Measurements from ENCODE around the gene RHOXF1.
"Not testable (repeated sequence)": the region's sequence is repeated elsewhere in the genome, so short reads cannot be mapped to it uniquely, and the experiment has no call there.

Gene RHOXF1

GRCh38 chrX:120115438-120115963 lies at the start of gene RHOXF1:
Gene RHOXF1 (minus strand): TSS chrX:120115913. CDS start chrX:120115862, 51 bp downstream.
- DNase-seq: no peak

GRCh38 chrX:120159086-120159485 lies 43.4 kb upstream of the RHOXF1 start:
- not testable (repeated sequence) for DNase-seq

- DNase-seq: not testable (repeated sequence)
These were observed 42.6 kb upstream of the RHOXF1 start, which contains the start of gene RHOXF2 for GRCh38 chrX:120158313-120158712. Gene RHOXF2 (plus strand): TSS chrX:120158613. CDS start chrX:120158751, 138 bp downstream.

GRCh38 chrX:120150109-120150744 lies 34.5 kb upstream of the RHOXF1 start:
- DNase-seq: not testable (repeated sequence)

GRCh38 chrX:120147537-120147936 lies 31.8 kb upstream of the RHOXF1 start:
- DNase-seq: no peak

GRCh38 chrX:120146323-120146722 lies 30.6 kb upstream of the RHOXF1 start:
- DNase-seq: not testable (repeated sequence)

GRCh38 chrX:120145295-120145925 lies 29.7 kb upstream of the RHOXF1 start:
- DNase-seq: no peak

GRCh38 chrX:120144178-120144844 lies 28.6 kb upstream of the RHOXF1 start:
- no peak for DNase-seq

GRCh38 chrX:120140293-120140981 lies 24.7 kb upstream of the RHOXF1 start:
- DNase-seq: no peak

GRCh38 chrX:120137439-120137838 lies 21.7 kb upstream of the RHOXF1 start:
- DNase-seq: no peak

- DNase-seq: no peak
These were observed 21.1 kb upstream of the RHOXF1 start for GRCh38 chrX:120136840-120137239.

GRCh38 chrX:120136128-120136527 lies 20.4 kb upstream of the RHOXF1 start:
- no peak for DNase-seq

GRCh38 chrX:120128306-120128846 lies 12.7 kb upstream of the RHOXF1 start:
- DNase-seq: not testable (repeated sequence)

- no peak for DNase-seq
These were observed 9.7 kb upstream of the RHOXF1 start for GRCh38 chrX:120125444-120125843.

- no peak for DNase-seq
These were observed 4.5 kb upstream of the RHOXF1 start for GRCh38 chrX:120120223-120120622.

- no peak for DNase-seq
These were observed 4.1 kb downstream of the RHOXF1 start for GRCh38 chrX:120111611-120112010.

GRCh38 chrX:120109378-120109777 lies 6.3 kb downstream of the RHOXF1 start:
- no peak for DNase-seq

- not testable (repeated sequence) for DNase-seq
These were observed 11.0 kb downstream of the RHOXF1 start for GRCh38 chrX:120104707-120105106.

GRCh38 chrX:120101057-120101456 lies 14.7 kb downstream of the RHOXF1 start:
- DNase-seq: not testable (repeated sequence)

GRCh38 chrX:120090208-120090607 lies 25.5 kb downstream of the RHOXF1 start:
- DNase-seq: no peak

- no peak for DNase-seq
These were observed 28.3 kb downstream of the RHOXF1 start for GRCh38 chrX:120087289-120088017.
